Ecto neural progenitor cell (in vitro differentiated cells): ENCODE measurements around the gene MNT.

Experiments
- DNase-seq: peaks from one replicate; pipeline ENCODE4 v3.0.0-alpha.2; 2018; ENCODE audit warnings: low spot score

Gene MNT

GRCh38 chr17:2363851-2364762 is 36.8 kb downstream of the MNT start:
- DNase-seq: no peak

DNA sequence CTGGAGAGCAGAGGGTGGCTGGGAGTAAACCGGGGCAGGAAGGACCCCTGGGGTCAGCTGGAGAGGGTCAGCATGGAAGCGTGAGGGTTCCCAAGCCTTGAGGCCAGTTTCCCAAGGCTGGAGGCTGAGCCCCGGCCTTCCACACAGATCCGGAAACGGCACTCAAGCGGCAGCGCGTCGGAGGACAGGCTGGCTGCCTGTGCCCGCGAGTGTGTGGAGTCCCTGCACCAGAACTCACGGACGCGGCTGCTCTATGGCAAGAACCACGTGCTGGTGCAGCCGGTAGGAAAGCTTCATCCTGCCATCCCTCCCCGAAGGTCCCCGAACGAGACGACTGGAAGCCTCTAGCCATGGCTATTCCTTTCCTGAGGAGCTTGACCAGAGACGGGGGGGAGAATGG is 37.5 kb downstream of the MNT start:
- no peak for DNase-seq

- no peak for DNase-seq
Measured at GRCh38 chr17:2362881-2363280, 38.0 kb downstream of the MNT start.

GRCh38 chr17:2362416-2362815 is 38.4 kb downstream of the MNT start:
- DNase-seq: no peak

DNA sequence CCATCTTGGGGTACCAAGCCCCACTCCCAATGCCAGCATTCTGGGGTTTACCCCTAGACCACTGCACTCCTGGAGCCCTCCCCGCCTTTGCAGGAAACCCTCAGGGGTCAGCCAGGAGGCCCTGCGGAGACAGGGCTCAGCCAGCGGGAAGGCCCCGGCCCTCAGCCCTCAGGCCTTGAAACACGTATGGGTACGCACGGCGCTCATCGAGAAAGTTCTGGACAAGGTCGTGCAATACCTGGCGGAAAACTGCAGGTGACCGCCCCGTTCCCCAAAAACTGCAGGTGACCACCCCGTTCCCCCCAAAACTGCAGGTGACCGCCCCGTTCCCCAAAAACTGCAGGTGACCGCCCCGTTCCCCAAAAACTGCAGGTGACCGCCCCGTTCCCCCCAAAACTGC is 38.8 kb downstream of the MNT start:
- no peak for DNase-seq

DNA sequence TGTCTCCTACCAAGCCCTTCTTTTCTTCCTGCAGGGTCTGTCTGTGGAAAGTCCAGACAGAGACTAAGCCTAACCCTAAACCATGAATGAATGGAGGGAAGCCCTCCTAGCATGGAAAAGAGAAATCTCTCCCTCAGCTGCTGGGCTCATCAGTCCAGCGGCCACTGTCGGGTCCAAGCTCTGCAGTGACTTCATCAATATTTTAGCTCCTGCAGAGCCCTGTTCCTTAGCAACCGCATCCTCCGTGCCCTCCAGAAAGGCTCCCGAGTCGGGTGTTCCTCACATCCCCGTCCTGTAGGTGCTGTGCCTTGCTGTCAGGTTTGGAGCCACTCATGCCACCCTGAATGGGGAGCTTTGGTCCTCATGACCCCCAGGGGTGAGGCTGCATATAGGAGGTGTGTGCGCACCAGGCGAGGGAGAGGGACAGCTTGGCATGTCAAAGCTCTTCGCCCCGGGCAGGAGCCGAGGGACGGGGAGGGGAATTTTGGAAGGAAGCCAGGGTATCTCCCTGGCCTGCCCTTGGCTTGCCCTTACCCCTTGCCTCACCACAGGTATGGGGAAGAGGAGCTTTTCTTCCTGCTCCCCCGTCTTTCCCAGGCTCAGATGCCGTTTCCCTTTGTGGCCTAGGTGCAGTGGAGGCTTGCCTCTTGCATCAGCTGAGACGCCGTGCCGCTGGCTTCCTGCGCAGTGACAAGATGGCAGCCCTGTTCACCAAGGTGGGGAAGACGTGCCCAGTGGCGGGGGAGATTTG is 39.7 kb downstream of the MNT start:
- no peak for DNase-seq

- no peak for DNase-seq
Measured at GRCh38 chr17:2357931-2358434, 42.9 kb downstream of the MNT start.

DNA sequence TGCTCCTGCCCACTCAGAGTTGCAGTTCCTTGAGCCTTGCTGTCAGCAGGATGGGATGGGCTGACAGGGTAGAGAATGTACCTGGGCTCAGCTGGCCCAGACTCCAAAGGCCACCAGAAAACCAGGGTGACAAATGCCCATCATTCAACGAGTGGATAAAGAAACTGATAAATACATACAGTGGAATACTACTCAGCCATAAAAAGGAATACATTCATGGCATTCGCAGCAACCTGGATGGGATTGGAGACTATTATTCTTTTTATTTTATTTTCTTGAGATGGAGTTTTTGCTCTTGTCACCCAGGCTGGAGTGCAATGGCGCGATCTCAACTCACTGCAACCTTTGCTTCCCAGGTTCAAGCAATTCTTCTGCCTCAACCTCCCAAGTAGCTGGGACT is 43.6 kb downstream of the MNT start:
- DNase-seq: no peak

GRCh38 chr17:2354311-2354710 is 46.5 kb downstream of the MNT start:
- no peak for DNase-seq

DNA sequence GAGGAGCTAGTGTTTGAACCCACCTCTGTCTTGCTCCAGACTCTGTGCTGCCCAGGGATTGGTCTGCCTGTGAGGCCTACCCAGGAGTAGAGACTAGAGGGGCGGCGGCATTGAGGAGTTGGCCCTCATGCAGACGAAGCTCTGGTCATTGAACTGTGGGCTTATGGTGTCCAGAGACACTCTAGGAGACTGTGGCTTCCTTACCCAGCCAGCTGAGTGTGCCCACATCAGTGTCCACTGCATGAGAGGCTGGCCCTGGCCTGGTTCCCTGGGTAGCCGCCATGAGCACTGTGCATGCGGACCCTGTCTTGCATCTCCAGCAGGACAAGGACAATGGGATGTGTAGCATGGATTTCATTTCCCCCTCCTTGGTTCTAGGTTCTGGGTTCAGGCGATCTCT is 49.6 kb downstream of the MNT start:
- peak; percentile 42 for DNase-seq

DNA sequence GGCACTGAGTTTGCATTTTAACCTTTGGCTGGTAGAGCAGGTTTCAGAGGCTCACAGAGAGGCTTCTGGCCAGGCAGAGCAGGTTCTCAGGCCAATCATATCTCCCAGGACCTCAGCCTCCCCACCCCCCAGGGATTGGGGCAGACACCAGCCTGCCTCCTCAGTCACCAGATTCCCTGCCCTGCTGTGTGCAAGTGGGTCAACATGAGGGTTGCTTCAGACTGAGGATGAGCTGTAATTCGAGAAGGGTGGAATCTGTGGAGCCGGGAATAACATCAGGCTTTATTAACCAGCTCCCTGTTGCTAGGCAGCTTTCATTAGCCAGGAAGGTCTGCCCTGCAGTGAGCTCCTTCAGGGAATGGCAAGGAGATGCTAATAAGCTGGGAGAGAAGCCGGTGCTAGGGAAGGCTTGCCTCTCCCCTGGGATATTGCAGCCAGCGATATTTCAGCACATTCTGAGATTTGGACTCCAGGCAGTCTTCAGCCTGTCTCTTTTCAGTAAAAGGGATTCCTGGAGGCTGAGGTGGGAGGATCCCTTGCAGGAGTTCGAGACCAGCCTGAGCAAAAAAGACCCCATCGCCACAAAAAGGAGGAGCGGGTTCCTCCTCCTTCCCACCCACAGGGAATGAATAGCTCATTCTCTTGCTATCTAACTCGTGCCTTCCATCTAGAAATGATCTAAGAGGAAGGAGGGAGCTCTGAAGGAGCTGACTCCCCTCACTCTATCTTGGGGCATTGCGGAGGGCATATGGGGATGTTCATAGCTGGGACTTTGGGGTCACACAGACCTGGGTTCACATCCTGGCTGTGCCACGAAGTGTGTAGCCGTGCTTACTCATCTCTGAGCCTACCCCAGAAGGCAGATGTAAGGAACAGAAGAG is 52.8 kb downstream of the MNT start:
- DNase-seq: peak; percentile 90

GRCh38 chr17:2346475-2346874 is 54.4 kb downstream of the MNT start:
- DNase-seq: no peak

GRCh38 chr17:2344528-2344927 is 56.3 kb downstream of the MNT start:
- DNase-seq: no peak

GRCh38 chr17:2343421-2343820 is 57.4 kb downstream of the MNT start:
- no peak for DNase-seq

DNA sequence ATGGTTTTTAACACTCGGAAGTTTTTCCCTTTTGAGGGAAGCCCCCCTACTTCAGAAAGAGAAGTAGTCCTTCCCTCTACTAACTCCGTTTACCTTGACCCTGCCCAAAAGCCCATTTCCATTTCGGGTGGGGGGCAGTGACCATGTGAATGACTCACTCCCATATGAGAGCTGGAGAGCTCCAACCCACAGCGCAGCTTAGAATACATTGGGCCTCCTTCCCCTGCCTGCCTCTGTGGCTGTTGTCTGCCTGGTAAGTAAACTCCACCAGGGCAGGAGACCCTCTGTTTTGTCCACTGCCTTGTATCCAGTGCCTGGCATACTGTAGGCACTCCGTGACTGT is 62.6 kb downstream of the MNT start:
- no peak for DNase-seq

DNA sequence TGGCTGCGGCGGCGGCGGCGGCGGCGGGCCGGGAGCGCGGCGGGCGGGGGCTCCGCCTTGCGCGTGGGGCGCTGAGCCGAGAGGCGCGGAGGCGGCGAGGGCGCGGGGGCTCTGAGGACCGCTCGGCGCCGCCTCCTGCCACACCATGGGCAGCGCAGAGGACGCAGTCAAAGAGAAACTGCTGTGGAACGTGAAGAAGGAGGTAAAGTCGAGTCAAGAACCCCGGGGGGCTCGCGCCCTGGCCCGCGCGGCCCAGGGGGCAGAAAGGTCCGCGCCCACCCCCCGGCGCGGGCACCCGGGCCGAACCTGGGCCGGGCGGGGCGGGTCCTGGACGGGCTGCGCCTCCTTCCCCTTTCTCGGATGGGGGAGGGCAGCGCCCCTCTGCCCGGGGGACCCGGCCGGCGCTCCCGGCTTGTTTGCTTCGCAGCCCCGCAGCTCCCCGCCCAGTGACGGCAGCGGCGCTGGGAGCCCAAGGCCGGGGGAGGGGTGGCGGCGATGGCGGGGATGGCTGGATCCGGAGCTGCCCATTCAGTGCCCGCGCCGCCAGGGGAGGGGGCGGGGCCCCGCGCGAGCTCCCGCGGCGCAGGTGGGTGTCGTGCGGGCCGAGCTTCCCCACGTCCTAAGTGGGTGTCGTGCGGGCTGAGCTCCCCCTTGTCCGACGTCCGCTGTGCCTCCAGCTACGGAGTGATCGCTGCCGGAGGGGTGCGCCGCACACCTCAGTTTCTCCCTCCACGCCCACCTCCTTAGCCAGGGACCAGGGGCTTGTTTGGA is 63.1 kb downstream of the MNT start:
- peak; percentile 79 for DNase-seq

DNA sequence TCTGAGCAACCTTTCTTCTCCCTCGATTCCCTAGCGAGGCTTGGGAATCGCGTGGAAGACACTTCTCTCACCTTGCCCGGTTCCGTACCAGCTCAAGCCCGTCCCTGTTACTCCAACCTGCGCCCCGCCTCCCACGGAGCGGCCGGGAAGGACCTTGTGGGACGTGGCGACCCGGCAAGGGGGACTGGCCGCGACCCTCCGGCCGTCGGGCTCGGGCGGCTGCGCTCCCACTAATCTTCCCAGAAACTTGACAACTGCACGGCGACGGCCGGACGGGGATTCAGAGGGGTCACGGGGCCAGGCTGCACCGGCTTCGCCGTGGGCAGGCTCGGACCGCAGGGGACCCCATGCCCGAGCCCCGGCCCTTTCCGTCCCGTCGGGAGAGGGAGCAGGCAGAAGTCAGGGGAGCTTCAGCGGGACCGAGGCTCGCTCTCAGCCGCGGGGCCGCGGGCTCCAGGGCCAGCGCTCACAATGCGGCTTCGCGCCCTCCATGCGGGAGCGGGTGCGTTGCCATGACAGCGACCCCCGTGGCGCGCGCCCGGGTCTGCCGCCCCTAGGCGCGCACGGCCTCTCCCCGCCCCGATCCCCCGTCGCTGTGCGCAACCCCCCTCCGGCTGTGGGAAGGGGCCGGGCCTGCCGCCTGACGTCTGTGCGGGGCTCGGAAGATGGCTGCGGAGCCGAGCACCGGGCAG is 63.9 kb downstream of the MNT start, which contains the start of gene SGSM2:
Gene SGSM2, plus strand, starts transcription at position 650 of the 692 bp plus-strand sequence. CDS start 188 bp downstream, outside the sequence.
- DNase-seq: peak; percentile 87

DNA sequence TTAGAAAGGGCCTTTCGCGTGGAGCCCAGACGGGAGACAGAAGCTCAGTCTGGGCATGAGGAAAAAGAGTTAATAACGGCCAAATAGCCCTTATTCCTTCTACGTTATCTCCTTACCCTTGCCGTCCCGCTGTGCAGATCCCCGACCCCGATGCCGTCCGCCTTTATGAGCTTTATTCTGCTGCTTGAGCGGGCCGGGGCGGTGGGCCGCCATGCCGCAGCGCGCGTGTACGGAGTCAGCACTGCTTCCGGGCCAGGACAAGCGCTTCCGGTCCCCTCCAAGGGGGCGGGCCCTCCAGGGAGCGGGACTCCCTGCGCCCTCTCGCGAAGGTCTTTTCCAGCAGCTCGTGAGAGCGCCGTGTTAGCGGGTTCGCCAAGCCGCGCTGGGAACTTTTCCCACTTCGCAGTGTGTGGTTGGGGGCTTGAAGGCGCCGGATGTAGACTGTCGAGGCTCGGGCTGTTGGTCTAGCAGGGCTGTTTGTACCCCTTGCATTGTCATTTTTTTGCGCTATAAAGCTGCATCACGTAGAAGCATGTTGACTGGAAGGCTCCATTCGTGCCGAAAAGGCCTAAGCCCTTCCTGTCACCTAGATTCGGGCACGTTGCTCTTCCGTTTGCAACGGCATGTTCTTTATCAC is 64.5 kb downstream of the MNT start, which contains the start of gene TSR1:
Gene TSR1, minus strand, starts transcription at position 243 of the 637 bp plus-strand sequence. Its CDS starts 30 bp downstream, at position 213.
- peak; percentile 96 for DNase-seq

DNA sequence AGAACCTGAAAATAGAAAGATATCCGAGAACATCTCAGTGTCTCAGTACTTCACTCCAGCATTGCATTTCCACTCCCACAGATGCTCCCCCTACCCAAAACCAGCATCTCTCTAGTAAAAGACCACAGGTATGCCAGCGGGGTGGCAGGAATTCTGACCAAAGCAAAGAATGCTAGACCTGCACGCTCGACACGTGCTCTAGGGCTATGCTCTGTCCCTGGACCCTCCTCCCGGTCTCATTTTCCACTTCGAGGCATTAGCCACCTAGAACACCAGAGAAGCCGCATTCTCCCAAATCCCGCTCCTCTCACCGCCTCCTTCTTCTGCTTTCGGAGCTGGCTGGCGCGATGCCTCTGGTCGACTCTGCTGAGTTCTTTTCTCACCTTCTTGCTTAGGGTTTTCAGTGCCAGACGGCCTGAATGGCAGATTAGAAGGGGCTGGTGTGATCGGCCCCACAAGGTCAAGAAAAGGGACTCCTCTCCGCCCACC is 65.1 kb downstream of the MNT start:
- DNase-seq: no peak
